HG03432 (cell line): ENCODE measurements around the gene ABHD5.

Experiments
- ATAC-seq: cut with Tn5 transposase; IDR thresholded peaks from one replicate; pipeline ENCODE4 v1.9.1; 2021; ENCODE audit warnings: mild to moderate bottlenecking, moderate library complexity; ENCODE audit not compliant: unreplicated experiment

The ABHD5 gene

DNA sequence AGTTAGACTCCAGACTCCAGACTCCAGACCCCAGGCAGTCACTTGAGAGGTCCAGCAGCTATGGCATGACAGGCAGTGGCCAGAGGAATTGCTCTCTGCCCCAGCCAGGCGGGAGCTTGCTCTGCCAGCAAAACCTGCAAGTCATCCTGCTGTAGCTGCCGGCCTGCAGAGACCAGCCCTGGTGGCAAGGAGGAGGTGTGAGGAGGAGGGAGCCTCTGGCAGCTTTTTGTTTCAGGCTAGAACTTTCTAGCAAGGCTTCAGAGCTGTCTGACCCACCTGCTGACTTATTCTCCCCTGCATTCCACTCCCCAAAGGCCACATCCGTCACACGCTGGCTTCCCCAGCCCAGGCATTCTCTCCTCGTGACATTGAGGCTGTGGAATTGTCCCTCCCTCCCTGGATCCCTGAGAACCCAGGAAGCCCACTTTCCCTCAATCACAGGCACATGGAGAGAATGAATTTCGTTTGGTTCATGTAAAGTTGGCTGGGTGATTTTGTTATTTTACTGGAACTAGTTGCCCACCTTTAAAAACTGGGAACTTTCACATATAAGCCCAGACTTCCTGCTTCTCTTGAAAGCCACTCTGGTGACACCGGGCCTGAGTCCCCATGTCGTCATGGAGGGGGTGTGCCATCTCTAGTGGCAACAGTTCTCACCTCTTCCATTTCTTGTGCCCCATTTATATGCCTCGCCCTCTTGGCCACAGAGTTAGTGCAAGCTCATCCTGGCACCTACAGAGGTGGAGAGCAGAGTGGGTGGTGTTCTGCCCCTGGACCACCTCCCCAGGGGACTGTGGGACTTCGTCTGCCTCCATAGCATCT lies 82.7 kb downstream of the ABHD5 start:
- ATAC-seq = no peak

DNA sequence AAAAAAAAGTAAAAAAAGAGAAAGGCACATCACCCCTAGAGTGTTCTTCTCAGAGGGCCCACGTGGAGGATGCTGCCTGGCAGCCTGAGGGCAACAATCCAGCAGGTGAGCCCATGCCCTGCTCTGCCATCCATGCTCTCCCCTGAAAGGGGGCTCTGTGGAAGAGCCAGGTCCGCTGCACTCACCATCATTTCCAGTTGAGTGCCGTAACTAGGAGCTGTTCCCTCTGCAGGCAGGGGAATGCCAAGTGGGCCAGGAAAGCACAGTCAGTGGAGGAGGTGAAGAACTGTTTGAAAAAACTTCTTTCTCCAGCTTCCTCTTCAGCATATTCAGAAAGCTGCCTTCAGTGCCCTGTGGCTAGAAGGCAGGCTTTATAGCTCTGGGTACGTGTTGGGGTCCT lies 84.1 kb downstream of the ABHD5 start:
- ATAC-seq = no peak

DNA sequence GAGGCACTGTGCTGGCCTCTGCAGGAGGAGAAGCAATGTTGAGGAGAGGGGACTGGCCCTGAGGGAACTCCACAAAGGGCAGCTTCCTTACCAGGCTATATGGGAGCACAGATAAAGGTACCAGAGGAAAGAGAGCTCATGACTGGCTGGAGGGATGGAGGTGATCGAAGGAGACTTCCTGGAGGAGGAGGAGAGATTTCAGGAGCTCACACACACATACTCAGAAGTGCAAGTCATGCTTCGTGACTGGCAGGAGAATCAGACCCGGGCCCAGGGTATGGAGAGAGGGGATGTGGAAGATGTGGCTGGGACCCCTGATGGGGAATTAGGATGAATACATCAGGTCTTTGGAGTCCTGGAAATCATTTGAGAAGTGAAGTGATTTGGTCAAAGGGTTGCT lies 85.4 kb downstream of the ABHD5 start:
- no peak for ATAC-seq

DNA sequence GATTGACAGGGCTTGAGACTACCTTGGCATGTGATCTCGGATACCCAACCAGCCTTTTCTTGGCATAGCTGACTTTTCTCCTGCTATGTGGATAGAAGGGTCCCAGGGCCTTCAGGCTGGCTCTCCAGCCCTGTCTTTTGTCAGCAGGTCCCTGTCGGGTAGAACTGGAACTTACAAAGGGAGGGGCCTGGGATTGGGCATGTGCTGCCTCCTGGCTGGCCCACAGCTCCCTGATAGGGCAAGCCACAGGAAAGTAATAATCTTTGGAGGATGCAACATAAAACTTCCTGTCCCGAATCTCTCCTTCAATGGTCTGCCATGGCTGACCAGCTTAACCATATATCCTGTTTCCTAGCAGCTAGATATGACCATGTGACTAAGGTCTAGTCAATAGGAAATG lies 89.1 kb downstream of the ABHD5 start:
- ATAC-seq = no peak

DNA sequence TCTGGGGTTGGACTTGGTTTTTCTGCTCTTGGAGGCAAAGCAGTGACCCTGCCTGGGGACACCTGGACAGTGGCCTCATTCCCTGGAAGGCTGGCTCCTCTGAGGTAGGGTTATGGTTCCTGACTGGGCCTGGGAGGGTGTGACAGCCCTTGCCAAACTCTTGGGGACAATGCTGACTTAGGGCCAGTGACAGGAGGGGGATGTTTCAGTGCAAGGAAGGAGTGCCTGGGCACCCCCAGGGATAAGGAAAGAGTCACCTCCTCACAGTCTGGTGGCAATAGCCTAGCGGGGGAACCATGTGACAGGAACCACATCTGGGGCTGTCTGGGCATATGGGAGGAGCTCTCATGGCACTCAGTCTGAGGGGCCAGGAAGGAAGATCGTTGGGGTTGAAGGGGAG lies 91.8 kb downstream of the ABHD5 start:
- ATAC-seq = no peak
